Endothelial cell of umbilical vein (primary cell): ENCODE measurements around the gene ANXA11. TPM values are rescaled to one million over a fixed set of nuclear protein-coding genes. Genes with fewer than 3 reads are reported as not detected.

ENCODE experiments used
- BruUV-seq: library from RNA; stranded (reverse); fragments of 400-500 nt; replicated peaks from 2 replicates; lab custom pipeline; 2021; lab: Mats Ljungman, UMichigan
- CTCF ChIA-PET: fragments of 300-600, 350-600 bp; sonication (Branson Sonifier 250); formaldehyde crosslinking; loops from one replicate; lab custom pipeline; 2021; ENCODE audit warnings: antibody characterized with exemption, inconsistent platforms; lab: Charles Lee
- POLR2A ChIA-PET: fragments of 300-600, 350-600 bp; sonication (Branson Sonifier 250); formaldehyde crosslinking; loops from one replicate; lab custom pipeline; 2021; ENCODE audit warnings: antibody characterized with exemption, inconsistent platforms; lab: Charles Lee
- DNase-seq: peaks from one replicate; pipeline ENCODE4 v3.0.0-alpha.2; 2011; ENCODE audit warnings: low read depth, low spot score
- FAIRE-seq: peaks from 2 replicates; lab custom pipeline; 2011; peaks lifted over from hg19 to GRCh38; lab: Jason Lieb, UNC
- H2AFZ ChIP-seq: 2 replicates; pipeline ENCODE4 v1.6.0; 2012; ENCODE audit warnings: low read depth, low read length, control low read depth, inconsistent platforms
- H3K27ac ChIP-seq: 2 replicates; pipeline ENCODE4 v1.5.1; 2011; ENCODE audit warnings: low read depth, mild to moderate bottlenecking, control low read depth, low read length, moderate library complexity; ENCODE audit not compliant: insufficient read depth
- H3K27me3 ChIP-seq, 2 experiments: 2 replicates each; pipeline versions ENCODE4 v1.6.0 to v1.6.1; 2011; ENCODE audit warnings: low read length in 2 of 2, mixed read lengths in 1 of 2; ENCODE audit not compliant: control insufficient read depth in 2 of 2, insufficient read depth in 2 of 2
- H3K36me3 ChIP-seq, 2 experiments: 2 replicates in 1 of 2; 3 replicates in 1 of 2; pipeline ENCODE4 v1.5.1; 2011; ENCODE audit warnings: low read length in 2 of 2, mild to moderate bottlenecking in 1 of 2, moderate library complexity in 1 of 2; ENCODE audit not compliant: control insufficient read depth in 2 of 2, insufficient read depth in 2 of 2; ENCODE audit errors: extremely low read depth in 1 of 2
- H3K4me1 ChIP-seq: 3 replicates; pipeline ENCODE4 v1.5.1; 2011; ENCODE audit warnings: mild to moderate bottlenecking, low read length; ENCODE audit not compliant: control insufficient read depth, insufficient read depth; ENCODE audit errors: extremely low read depth
- H3K4me2 ChIP-seq: 2 replicates; pipeline ENCODE4 v1.6.1; 2011; ENCODE audit warnings: low read length, control low read depth, mixed read lengths; ENCODE audit not compliant: insufficient read depth
- H3K4me3 ChIP-seq, 3 experiments: fragments of 200-600 bp in 1 of 3; sonication (generic), shearing (Covaris generic) in 1 of 3; replicated peaks in 1 of 3; 2 replicates each; pipeline ENCODE4 v1.5.1; 2011 to 2016; ENCODE audit warnings: control low read depth in 3 of 3, low read length in 3 of 3, mild to moderate bottlenecking in 2 of 3, inconsistent platforms in 1 of 3, low read depth in 1 of 3, moderate library complexity in 1 of 3; ENCODE audit not compliant: insufficient read depth in 1 of 3
- H3K79me2 ChIP-seq: 2 replicates; pipeline ENCODE4 v1.6.0; 2012; ENCODE audit warnings: low read length, inconsistent platforms; ENCODE audit not compliant: control insufficient read depth, insufficient read depth
- H3K9ac ChIP-seq: replicated peaks from 2 replicates; pipeline ENCODE3; 2011; ENCODE audit warnings: low read length, control low read depth; ENCODE audit not compliant: insufficient read depth; ENCODE audit errors: extremely low read depth
- H3K9me1 ChIP-seq: replicated peaks from 3 replicates; pipeline ENCODE4 v1.6.0; 2011; ENCODE audit warnings: mild to moderate bottlenecking, low read length; ENCODE audit not compliant: control insufficient read depth, insufficient read depth; ENCODE audit errors: extremely low read depth
- H3K9me3 ChIP-seq: replicated peaks from 2 replicates; pipeline ENCODE4 v1.5.1; 2012; ENCODE audit warnings: low read length, inconsistent platforms; ENCODE audit not compliant: control insufficient read depth, insufficient read depth
- H4K20me1 ChIP-seq: replicated peaks from 2 replicates; pipeline ENCODE3; 2011; ENCODE audit warnings: mild to moderate bottlenecking, low read length; ENCODE audit not compliant: control insufficient read depth, insufficient read depth; ENCODE audit errors: extremely low read depth
- EZH2 ChIP-seq: IDR thresholded peaks from 2 replicates; pipeline ENCODE4 v1.6.1; 2012; ENCODE audit warnings: borderline replicate concordance, low read depth, mild to moderate bottlenecking, moderate library complexity, low read length, inconsistent platforms; ENCODE audit not compliant: severe bottlenecking
- FOS ChIP-seq: IDR thresholded peaks from 2 replicates; pipeline ENCODE4 v1.6.1; 2011; ENCODE audit warnings: mild to moderate bottlenecking, low read length, moderate library complexity, borderline replicate concordance; ENCODE audit not compliant: insufficient read depth
- GATA2 ChIP-seq: IDR thresholded peaks from 2 replicates; pipeline ENCODE4 v1.7.0; 2011; ENCODE audit warnings: low read depth, mild to moderate bottlenecking, moderate library complexity, mixed read lengths, low read length; ENCODE audit not compliant: insufficient read length, insufficient read depth
- JUN ChIP-seq: IDR thresholded peaks from 2 replicates; pipeline ENCODE4 v1.6.1; 2011; ENCODE audit warnings: borderline replicate concordance, low read depth; ENCODE audit not compliant: insufficient read length, insufficient read depth
- MYC ChIP-seq: IDR thresholded peaks from one replicate; pipeline ENCODE4 v1.6.1; 2011; ENCODE audit warnings: mild to moderate bottlenecking, low read depth, low read length
- POLR2A ChIP-seq: IDR thresholded peaks from 2 replicates; pipeline ENCODE4 v1.6.1; 2012; ENCODE audit warnings: low read depth, mild to moderate bottlenecking, control low read depth, low read length
- POLR2AphosphoS5 ChIP-seq: IDR thresholded peaks from 2 replicates; pipeline ENCODE4 v1.6.1; 2012; ENCODE audit warnings: low read depth, mild to moderate bottlenecking, control low read depth, low read length, moderate library complexity; ENCODE audit not compliant: insufficient read depth
- dilution Hi-C: fragments of 300-500 bp; cut with MboI; formaldehyde crosslinking; loops from one replicate; pipeline ENCODE4 v1.15.0; 2019; ENCODE audit warnings: low sequenced_read_pairs; ENCODE audit not compliant: extremely low pct_ligation_motif_present
- intact Hi-C: fragments of 100-400 bp; cut with micrococcal nuclease; formaldehyde crosslinking; loops from one replicate; pipeline ENCODE4 v1.10.0; 2022
- polyA plus RNA-seq, 4 experiments: library from polyadenylated mRNA; depleted of rRNA in 3 of 4; stranded (reverse) in 3 of 4; unstranded in 1 of 4; fragments of >200 nt; gene quantifications; 2 replicates each; pipeline versions ENCODE4 v1.2.1 to v1.2.3, GENCODE V29; 2011 to 2012; ENCODE audit warnings: missing spikeins in 1 of 4
- total RNA-seq: library from RNA; stranded (reverse); gene quantifications from 2 replicates; pipeline ENCODE4 v1.2.3, GENCODE V29; 2021
- TF ChIP-seq, protein P1 (sequence below), 2 donors: IDR thresholded peaks; 1 replicate in 1 of 2; 2 replicates in 1 of 2; pipeline ENCODE4 v1.5.1; 2011; ENCODE audit warnings: low read length in 2 of 2, mild to moderate bottlenecking in 2 of 2, moderate library complexity in 2 of 2, control low read depth in 1 of 2, inconsistent platforms in 1 of 2, low read depth in 1 of 2; ENCODE audit not compliant: insufficient read depth in 1 of 2; ENCODE audit errors: extremely low read depth in 1 of 2

ANXA11 gene
- total and polyA plus RNA-seq, 2 donors (not counting 3 experiments of a cell fraction or from before 2014, with no cell fraction given) = 59.2 to 143 TPM

DNA sequence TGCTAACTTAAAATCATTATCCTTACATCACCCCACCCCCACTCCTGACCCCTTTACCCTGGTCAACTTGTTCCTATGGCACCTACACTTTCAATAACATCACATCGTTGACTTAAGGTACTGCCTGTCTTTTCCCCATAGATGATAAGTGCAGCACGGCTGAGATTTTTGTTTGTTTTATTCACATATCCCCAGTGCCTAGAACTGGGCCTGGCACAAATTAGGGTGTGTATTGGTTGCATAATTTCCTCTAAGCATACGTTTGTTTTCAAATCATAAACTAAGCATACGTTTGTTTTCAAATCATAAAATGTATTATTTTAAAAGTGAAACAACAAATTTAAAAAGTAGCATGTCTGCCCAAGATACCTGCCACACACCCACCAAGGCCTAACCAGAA is 35.3 kb downstream of the ANXA11 start:
- TF ChIP-seq POLR2AphosphoS5 = no peak
- no peak for TF ChIP-seq GATA2
- no peak for TF ChIP-seq JUN
- no peak for TF ChIP-seq FOS
- TF ChIP-seq POLR2A = no peak
- TF ChIP-seq, protein P1, sequence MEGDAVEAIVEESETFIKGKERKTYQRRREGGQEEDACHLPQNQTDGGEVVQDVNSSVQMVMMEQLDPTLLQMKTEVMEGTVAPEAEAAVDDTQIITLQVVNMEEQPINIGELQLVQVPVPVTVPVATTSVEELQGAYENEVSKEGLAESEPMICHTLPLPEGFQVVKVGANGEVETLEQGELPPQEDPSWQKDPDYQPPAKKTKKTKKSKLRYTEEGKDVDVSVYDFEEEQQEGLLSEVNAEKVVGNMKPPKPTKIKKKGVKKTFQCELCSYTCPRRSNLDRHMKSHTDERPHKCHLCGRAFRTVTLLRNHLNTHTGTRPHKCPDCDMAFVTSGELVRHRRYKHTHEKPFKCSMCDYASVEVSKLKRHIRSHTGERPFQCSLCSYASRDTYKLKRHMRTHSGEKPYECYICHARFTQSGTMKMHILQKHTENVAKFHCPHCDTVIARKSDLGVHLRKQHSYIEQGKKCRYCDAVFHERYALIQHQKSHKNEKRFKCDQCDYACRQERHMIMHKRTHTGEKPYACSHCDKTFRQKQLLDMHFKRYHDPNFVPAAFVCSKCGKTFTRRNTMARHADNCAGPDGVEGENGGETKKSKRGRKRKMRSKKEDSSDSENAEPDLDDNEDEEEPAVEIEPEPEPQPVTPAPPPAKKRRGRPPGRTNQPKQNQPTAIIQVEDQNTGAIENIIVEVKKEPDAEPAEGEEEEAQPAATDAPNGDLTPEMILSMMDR (IDR thresholded peaks at IDR 0.05; ENCODE audit: extremely low read depth in 1 of 2, insufficient read depth in 1 of 2, low read depth in 1 of 2, low read length in 2 of 2) = no peak
- no peak for TF ChIP-seq MYC
- no peak for TF ChIP-seq EZH2

More for the DNA sequence above, 35.3 kb downstream of the ANXA11 start:
- BruUV-seq = no TSS peak
- Histone ChIP-seq H2AFZ (no peak overlapping the region), H3K27ac (no peak overlapping the region), H3K36me3 (peaks cover 0 to 1% of the 10 kb centered on the region in 2 experiments), H3K79me2 (peaks cover 2% of the 10 kb centered on the region), H3K4me2 (no peak overlapping the region), H3K4me1 (peaks cover 12% of the 10 kb centered on the region), H3K4me3 (no peak overlapping the region), H4K20me1 (no peaks in the 10 kb centered on the region), H3K27me3 (no peaks in the 10 kb centered on the region), H3K9me3 (no peaks in the 10 kb centered on the region), H3K9me1 (no peaks in the 10 kb centered on the region), H3K9ac (no peak overlapping the region)
- no peak for FAIRE-seq
- DNase-seq = no peak
- intact Hi-C loops = no loop called here
- ChIA-PET POLR2A (no interaction called here), CTCF (no interaction called here)
- dilution Hi-C loops = no loop called here
